Measurements from ENCODE around the gene BATF3.

- TF ChIP-seq CTCF (IDR thresholded peaks at IDR 0.05) = no peak
- TF ChIP-seq EZH2phosphoT487 (IDR thresholded peaks at IDR 0.05) = no peak
These were observed 8.7 kb downstream of the BATF3 start for GRCh38 chr1:212690816-212691403.

Measured in neural progenitor cell (in vitro differentiated cells).